ENCODE measurements around the gene KLRC4. TPM values are rescaled to one million over a fixed set of nuclear protein-coding genes. Genes with fewer than 3 reads are reported as not detected.

The KLRC4 gene
- total and polyA plus RNA-seq, 2 experiments from 2014 or later, result not detected

GRCh38 chr12:10455766-10456165 is 46.2 kb upstream of the KLRC4 start (continued):
- TF ChIP-seq ZNF462 (CRISPR knock-in tag; IDR thresholded peaks at IDR 0.05) (no peak), ZNF114 (CRISPR knock-in tag; IDR thresholded peaks at IDR 0.05) (no peak), NANOG (IDR thresholded peaks at IDR 0.05; ENCODE audit: borderline replicate concordance) (no peak), EZH2phosphoT487 (IDR thresholded peaks at IDR 0.05; ENCODE audit: unreplicated experiment) (no peak), ETS1 (IDR thresholded peaks at IDR 0.05) (no peak), POLR2AphosphoS5 (IDR thresholded peaks at IDR 0.05; ENCODE audit: low read depth) (no peak), ZNF331 (CRISPR knock-in tag; IDR thresholded peaks at IDR 0.05; ENCODE audit: low read depth) (no peak), REST (IDR thresholded peaks at IDR 0.05; ENCODE audit: unreplicated experiment) (no peak), JUNB (IDR thresholded peaks at IDR 0.05; ENCODE audit: unreplicated experiment) (no peak), CREB1 (CRISPR knock-in tag; IDR thresholded peaks at IDR 0.05; ENCODE audit: low read depth) (no peak), STAT1 (IDR thresholded peaks at IDR 0.05; ENCODE audit: unreplicated experiment) (no peak), EZH2 (IDR thresholded peaks at IDR 0.05; ENCODE audit: low read depth, unreplicated experiment) (no peak)

All from GM23338 (cell line).